B cell (primary cell): ENCODE data around the gene MTX1. TPM values are rescaled to one million over a fixed set of nuclear protein-coding genes. Genes with fewer than 3 reads are reported as not detected.

Experiments
- ATAC-seq: fragments of 200-7000 bp; cut with Tn5 transposase; one replicate; pipeline ENCODE4 v1.10.0; 2021; ENCODE audit warnings: low read depth, mild to moderate bottlenecking, moderate number of reproducible peaks, moderate library complexity
- CTCF ChIA-PET: fragments of 350-600 bp; sonication (Branson Sonifier 250); formaldehyde crosslinking; loops from one replicate; lab custom pipeline; 2021; ENCODE audit warnings: antibody characterized with exemption, inconsistent platforms; lab: Charles Lee
- POLR2A ChIA-PET: fragments of 350-600 bp; sonication (Branson Sonifier 250); formaldehyde crosslinking; loops from one replicate; lab custom pipeline; 2021; ENCODE audit warnings: antibody characterized with exemption; lab: Charles Lee
- DNase-seq: peaks from one replicate; pipeline ENCODE4 v3.0.0; 2013
- H2AFZ ChIP-seq: 2 replicates; pipeline ENCODE4 v1.6.1; 2012; ENCODE audit warnings: mild to moderate bottlenecking, low read depth, low read length; ENCODE audit not compliant: insufficient read depth, poor library complexity, severe bottlenecking
- H3K27ac ChIP-seq, 2 donors: 1 replicate in 1 of 2; 2 replicates in 1 of 2; pipeline ENCODE4 v1.5.1; 2012 to 2013; ENCODE audit warnings: low read length in 2 of 2, mild to moderate bottlenecking in 2 of 2, moderate library complexity in 1 of 2
- H3K27me3 ChIP-seq, 4 experiments: fragments of 200-600 bp in 1 of 4; sonication (generic) in 1 of 4; replicated peaks in 1 of 4; 1 replicate in 2 of 4; 2 replicates in 2 of 4; pipeline versions ENCODE4 v1.6.1 to v1.7.0; 2013 to 2016; ENCODE audit warnings: low read length in 3 of 4, mild to moderate bottlenecking in 2 of 4, mixed read lengths in 1 of 4, moderate library complexity in 1 of 4; ENCODE audit not compliant: insufficient read depth in 4 of 4, control insufficient read depth in 3 of 4; ENCODE audit errors: control extremely low read depth in 1 of 4
- H3K36me3 ChIP-seq, 2 experiments: replicated peaks in 1 of 2; 1 replicate in 1 of 2; 2 replicates in 1 of 2; pipeline versions ENCODE4 v1.6.1 to v1.7.1; 2013; ENCODE audit warnings: low read length in 1 of 2; ENCODE audit not compliant: insufficient read depth in 2 of 2, control insufficient read depth in 1 of 2; ENCODE audit errors: control extremely low read depth in 1 of 2, extremely low read depth in 1 of 2
- H3K4me1 ChIP-seq, 2 donors: fragments of 200-600 bp in 1 of 2; sonication (generic) in 1 of 2; 1 replicate in 1 of 2; 2 replicates in 1 of 2; pipeline versions ENCODE4 v1.5.1 to v1.6.1; 2013 to 2017; ENCODE audit warnings: low read length in 2 of 2; ENCODE audit not compliant: control insufficient read depth in 2 of 2, insufficient read depth in 2 of 2
- H3K4me2 ChIP-seq: replicated peaks from 2 replicates; pipeline ENCODE3; 2012; ENCODE audit warnings: mild to moderate bottlenecking, low read depth, low read length; ENCODE audit not compliant: poor library complexity, severe bottlenecking
- H3K4me3 ChIP-seq, 5 experiments: fragments of 200-600 bp in 1 of 5; sonication (generic) in 1 of 5; 1 replicate in 3 of 5; 2 replicates in 2 of 5; pipeline versions ENCODE4 v1.5.1 to v1.7.0; 2011 to 2016; ENCODE audit warnings: low read length in 4 of 5, mild to moderate bottlenecking in 4 of 5, low read depth in 2 of 5, control low read depth in 1 of 5, moderate library complexity in 1 of 5; ENCODE audit not compliant: insufficient read depth in 1 of 5; ENCODE audit errors: control extremely low read depth in 1 of 5, extremely low read depth in 1 of 5
- H3K79me2 ChIP-seq: fragments of 200-600 bp; sonication (generic); one replicate; pipeline ENCODE4 v1.6.0; 2016; ENCODE audit warnings: low read length; ENCODE audit not compliant: control insufficient read depth, insufficient read depth
- H3K9ac ChIP-seq: fragments of 200-600 bp; sonication (generic); 2 replicates; pipeline ENCODE4 v1.6.1; 2017; ENCODE audit warnings: mild to moderate bottlenecking, low read length, moderate library complexity
- H3K9me3 ChIP-seq, 3 donors: one replicate each; pipeline versions ENCODE4 v1.6.1 to v1.7.1; 2013; ENCODE audit warnings: low read length in 2 of 3; ENCODE audit not compliant: control insufficient read depth in 2 of 3, insufficient read depth in 1 of 3; ENCODE audit errors: control extremely low read depth in 1 of 3
- H4K20me1 ChIP-seq: 2 replicates; pipeline ENCODE4 v1.6.0; 2012; ENCODE audit warnings: mild to moderate bottlenecking, low read length; ENCODE audit not compliant: insufficient read depth, control insufficient read depth, poor library complexity, severe bottlenecking
- H3K27ac Mint-ChIP-seq: one replicate; pipeline ENCODE4 v1.8.0; 2021; ENCODE audit warnings: mixed read lengths
- H3K27me3 Mint-ChIP-seq: one replicate; pipeline ENCODE4 v1.8.0; 2021; ENCODE audit warnings: mixed read lengths
- H3K4me1 Mint-ChIP-seq: one replicate; pipeline ENCODE4 v1.8.0; 2021; ENCODE audit warnings: mixed read lengths
- H3K4me3 Mint-ChIP-seq: one replicate; pipeline ENCODE4 v1.8.0; 2021; ENCODE audit warnings: mixed read lengths
- H3K9me3 Mint-ChIP-seq: one replicate; pipeline ENCODE4 v1.8.0; 2022; ENCODE audit warnings: mixed read lengths; ENCODE audit not compliant: insufficient read depth
- EZH2 ChIP-seq: IDR thresholded peaks from 2 replicates; pipeline ENCODE4 v1.6.1; 2012; ENCODE audit warnings: borderline replicate concordance, low read depth, mild to moderate bottlenecking, moderate library complexity, low read length; ENCODE audit not compliant: insufficient read depth, poor library complexity, severe bottlenecking
- WGBS: methylation state at CpG from one replicate; pipeline ENCODE4 v1.1.5; 2013; ENCODE audit warnings: missing lambda C conversion rate; ENCODE audit not compliant: insufficient coverage; 5-methylcytosine and 5-hydroxymethylcytosine counted together
- intact Hi-C: fragments of 100-400 bp; cut with micrococcal nuclease; formaldehyde crosslinking; loops from one replicate; pipeline ENCODE4 v1.10.0; 2022
- polyA plus RNA-seq: library from polyadenylated mRNA; depleted of rRNA; stranded (reverse); fragments of >200 nt; gene quantifications from 2 replicates; pipeline ENCODE4 v1.2.3, GENCODE V29; 2012
- total RNA-seq, 2 donors: library from RNA; stranded (reverse); fragments of 120-200 nt in 1 of 2; gene quantifications; 1 replicate in 1 of 2; 2 replicates in 1 of 2; pipeline versions ENCODE4 v1.2.3 to v1.2.4, GENCODE V29; 2013 to 2022
- TF ChIP-seq, protein P1 (sequence below): fragments of 200-600 bp; IDR thresholded peaks from one replicate; pipeline ENCODE4 v1.8.0; 2022; ENCODE audit warnings: antibody characterized with exemption, mild to moderate bottlenecking

Gene MTX1
- total and polyA plus RNA-seq, 2 donors (not counting 1 experiment from before 2014, with no cell fraction given): 19.0 to 40.4 TPM

GRCh38 chr1:155191904-155192303, 16.6 kb upstream of the MTX1 start:
- Mint-ChIP-seq H3K9me3 (no peaks in the 10 kb centered on the region), H3K4me3 (peak overlapping the region; percentile 30), H3K27ac (no peak overlapping the region), H3K27me3 (no peaks in the 10 kb centered on the region), H3K4me1 (peaks cover 36% of the 10 kb centered on the region)
- POLR2A ChIA-PET: interaction anchor here (0.5 kb wide), 1 partner anchor 42 kb away, joined by 6 read pairs; no protein-coding TSS in a partner anchor
- 97% methylated on average over 14 of the region's 17 CpGs for WGBS
- H3K36me3 ChIP-seq: no peaks in the 10 kb centered on the region
- no peak for TF ChIP-seq EZH2
- TF ChIP-seq, protein P1, sequence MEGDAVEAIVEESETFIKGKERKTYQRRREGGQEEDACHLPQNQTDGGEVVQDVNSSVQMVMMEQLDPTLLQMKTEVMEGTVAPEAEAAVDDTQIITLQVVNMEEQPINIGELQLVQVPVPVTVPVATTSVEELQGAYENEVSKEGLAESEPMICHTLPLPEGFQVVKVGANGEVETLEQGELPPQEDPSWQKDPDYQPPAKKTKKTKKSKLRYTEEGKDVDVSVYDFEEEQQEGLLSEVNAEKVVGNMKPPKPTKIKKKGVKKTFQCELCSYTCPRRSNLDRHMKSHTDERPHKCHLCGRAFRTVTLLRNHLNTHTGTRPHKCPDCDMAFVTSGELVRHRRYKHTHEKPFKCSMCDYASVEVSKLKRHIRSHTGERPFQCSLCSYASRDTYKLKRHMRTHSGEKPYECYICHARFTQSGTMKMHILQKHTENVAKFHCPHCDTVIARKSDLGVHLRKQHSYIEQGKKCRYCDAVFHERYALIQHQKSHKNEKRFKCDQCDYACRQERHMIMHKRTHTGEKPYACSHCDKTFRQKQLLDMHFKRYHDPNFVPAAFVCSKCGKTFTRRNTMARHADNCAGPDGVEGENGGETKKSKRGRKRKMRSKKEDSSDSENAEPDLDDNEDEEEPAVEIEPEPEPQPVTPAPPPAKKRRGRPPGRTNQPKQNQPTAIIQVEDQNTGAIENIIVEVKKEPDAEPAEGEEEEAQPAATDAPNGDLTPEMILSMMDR: no peak
- H3K9me3 ChIP-seq: peaks cover 0 to 5% (median 0%) of the 10 kb centered on the region in 3 donors
- DNase-seq: no peak
- no peaks in the 10 kb centered on the region for H3K79me2 ChIP-seq
- H3K9ac ChIP-seq: no peak overlapping the region
- no peak overlapping the region for H3K27ac ChIP-seq
- no peak overlapping the region for H3K4me3 ChIP-seq
- ATAC-seq: no peak
- CTCF ChIA-PET: interaction anchor here (0.6 to 7.7 kb wide), 4 partner anchors 15 to 35 kb away, joined by 3 to 196 read pairs (median 28); partner anchors contain the start of genes KRTCAP2, MTX1, THBS3 and TRIM46
- H3K4me1 ChIP-seq: peaks cover 15 to 23% of the 10 kb centered on the region in 2 donors
- intact Hi-C loops: loop anchor here (2.0 to 5.0 kb wide), 3 partner anchors 15 to 35 kb away; partner anchors contain the start of gene MTX1
- no peak overlapping the region for H3K4me2 ChIP-seq
- H3K27me3 ChIP-seq: peaks cover 0 to 19% (median 1%) of the 10 kb centered on the region in 4 experiments
- H4K20me1 ChIP-seq: no peaks in the 10 kb centered on the region
- no peak overlapping the region for H2AFZ ChIP-seq
